HG02588 (cell line): ENCODE measurements around the gene BCL6B.
A peak's percentile ranks its signal among the peaks of the same experiment; 100 is the strongest.

Experiments
- ATAC-seq: cut with Tn5 transposase; IDR thresholded peaks from one replicate; pipeline ENCODE4 v1.9.1; 2021; ENCODE audit warnings: mild to moderate bottlenecking, moderate library complexity; ENCODE audit not compliant: unreplicated experiment

BCL6B gene

DNA sequence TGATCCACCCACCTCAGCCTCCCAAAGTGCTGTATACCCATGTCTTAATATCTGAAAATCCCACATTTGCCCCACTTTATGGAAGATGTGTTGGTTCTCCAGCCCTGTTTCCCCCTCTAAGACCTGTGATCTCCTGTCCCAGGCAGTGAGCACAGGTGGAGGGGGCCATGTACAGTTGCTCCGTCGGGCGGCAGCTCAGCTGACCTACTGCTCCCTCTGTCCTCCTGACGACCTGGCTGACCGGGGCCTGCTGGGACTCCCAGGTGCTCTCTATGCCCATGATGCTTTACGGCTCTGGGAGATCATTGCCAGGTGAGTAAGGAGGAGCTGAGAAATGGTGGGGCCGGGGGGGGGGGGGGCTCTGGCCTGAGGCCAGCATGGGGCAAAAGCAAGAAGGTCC is 17.1 kb upstream of the BCL6B start:
- no peak for ATAC-seq

- ATAC-seq, result no peak
Measured at GRCh38 chr17:7007143-7007542, 15.7 kb upstream of the BCL6B start.

- no peak for ATAC-seq
Measured at GRCh38 chr17:7010523-7010922, 12.3 kb upstream of the BCL6B start.

DNA sequence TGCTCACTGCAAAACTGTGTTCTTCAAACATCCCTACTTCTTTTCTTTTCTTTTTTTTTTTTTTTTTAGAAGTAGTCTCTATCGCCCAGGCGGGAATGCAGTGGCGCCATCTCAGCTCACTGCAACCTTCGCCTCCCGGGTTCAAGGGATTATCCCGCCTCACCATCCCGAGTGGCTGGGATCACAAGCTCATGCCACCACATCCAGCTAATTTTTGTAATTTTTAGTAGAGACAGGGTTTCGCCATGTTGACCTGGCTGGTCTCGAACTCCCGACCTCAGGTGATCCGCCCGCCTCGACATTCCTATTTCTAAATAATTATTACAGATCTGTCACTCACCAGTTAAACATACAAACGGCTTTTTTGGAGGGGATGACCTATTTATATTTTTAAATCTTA is 11.4 kb upstream of the BCL6B start:
- no peak for ATAC-seq

- no peak for ATAC-seq
Measured at GRCh38 chr17:7011942-7012254, 11.0 kb upstream of the BCL6B start.

GRCh38 chr17:7014261-7014994 is 8.4 kb upstream of the BCL6B start:
- ATAC-seq, result peak; percentile 67

- ATAC-seq, result peak; percentile 7
Measured at GRCh38 chr17:7014995-7015958, 7.6 kb upstream of the BCL6B start.

- ATAC-seq, result no peak
Measured at GRCh38 chr17:7016418-7016817, 6.4 kb upstream of the BCL6B start.

DNA sequence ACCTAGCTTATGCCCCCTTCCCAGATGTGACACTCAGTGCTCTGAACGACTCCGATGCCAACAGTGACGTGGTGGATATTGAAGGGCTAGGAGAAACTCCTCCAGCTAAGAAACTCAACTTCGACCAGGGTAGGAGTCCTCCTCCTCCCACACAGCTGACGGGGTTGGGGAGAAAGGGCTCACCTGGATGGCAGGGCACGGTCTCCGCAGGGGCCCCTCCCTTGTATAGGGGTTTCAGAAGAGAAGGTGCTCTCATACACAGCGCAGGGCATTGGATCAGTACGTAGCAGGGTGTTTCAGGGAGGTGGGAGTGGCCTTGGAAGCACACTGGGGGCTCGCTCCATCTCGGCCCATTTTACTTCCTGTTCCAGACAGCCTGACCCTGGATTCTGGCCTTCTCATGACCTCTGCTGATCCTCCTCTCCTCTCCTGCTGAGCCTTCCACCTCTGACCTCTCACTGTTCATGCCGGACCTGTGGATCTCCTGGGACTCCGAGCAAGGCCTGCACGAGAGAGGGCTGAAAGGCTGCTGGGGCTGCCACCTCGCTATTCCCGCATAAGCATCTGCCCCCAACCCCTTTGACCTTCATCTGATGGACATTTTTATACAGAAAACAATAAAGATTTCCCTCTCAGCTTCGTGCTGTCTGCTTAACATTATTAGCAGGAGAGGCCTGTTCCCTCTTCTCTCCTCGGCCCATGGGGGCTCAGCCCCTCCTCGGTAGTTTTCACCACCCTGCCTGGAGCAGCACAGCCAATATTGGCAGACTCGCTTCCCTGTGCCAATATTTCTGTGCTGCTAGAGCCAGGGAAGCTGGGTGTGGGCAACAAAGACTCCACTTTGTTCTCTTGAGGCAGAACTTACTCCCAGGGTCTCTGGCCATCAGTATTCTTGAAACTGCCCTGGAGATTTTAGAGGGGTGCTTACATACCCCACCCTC is 5.7 kb upstream of the BCL6B start:
- no peak for ATAC-seq

GRCh38 chr17:7017827-7018200 is 5.0 kb upstream of the BCL6B start:
- no peak for ATAC-seq

DNA sequence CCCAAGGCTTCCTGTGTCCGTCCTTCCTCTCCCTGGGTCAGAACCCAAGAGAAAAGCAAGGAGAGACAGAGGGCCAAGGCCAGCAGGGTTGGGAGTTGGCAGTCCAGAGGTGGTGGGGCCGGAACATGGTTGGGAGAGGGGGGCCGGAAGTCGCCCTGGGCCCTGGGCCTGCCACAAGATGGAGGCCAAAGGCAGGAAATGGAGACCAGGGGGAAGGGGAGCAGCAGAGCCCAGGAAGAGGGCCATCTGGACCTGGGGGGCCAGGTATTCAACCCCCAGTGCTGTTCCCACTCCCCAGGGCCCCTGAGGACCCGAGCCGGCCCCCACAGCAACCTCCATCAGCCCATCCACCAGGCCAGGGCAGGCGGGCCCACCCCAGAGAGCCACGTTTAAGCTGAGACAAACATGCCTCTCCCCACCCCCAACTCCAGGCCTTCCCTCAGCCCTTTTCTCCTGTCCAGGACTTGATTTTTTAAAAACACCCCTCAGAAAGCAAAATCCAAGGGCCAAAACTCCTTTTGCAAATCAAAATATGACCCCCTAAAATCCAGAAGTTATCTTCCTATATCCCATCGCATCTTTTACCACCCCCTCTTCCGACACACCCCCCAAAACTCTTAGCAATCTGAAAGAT is 4.4 kb upstream of the BCL6B start:
- no peak for ATAC-seq

DNA sequence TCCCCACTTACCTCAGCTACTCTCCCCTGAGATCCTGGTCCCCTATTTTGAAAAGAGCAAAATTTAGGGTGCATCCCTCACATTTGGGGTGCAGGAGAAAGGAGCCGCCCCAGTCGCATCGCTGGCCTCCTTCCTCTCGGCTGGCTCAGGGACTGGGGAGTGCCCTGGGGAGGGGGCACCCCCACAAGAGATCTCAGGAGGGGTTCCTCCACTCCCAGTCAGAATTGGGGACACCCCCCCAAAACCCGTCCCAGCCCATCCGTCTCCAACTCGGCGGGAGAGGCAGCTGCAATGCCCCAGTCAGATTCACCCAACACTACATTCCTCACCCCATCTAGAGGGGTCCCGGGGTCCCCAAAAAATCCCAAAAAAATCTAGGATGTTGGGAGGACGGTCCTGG is 3.5 kb upstream of the BCL6B start:
- ATAC-seq, result no peak

DNA sequence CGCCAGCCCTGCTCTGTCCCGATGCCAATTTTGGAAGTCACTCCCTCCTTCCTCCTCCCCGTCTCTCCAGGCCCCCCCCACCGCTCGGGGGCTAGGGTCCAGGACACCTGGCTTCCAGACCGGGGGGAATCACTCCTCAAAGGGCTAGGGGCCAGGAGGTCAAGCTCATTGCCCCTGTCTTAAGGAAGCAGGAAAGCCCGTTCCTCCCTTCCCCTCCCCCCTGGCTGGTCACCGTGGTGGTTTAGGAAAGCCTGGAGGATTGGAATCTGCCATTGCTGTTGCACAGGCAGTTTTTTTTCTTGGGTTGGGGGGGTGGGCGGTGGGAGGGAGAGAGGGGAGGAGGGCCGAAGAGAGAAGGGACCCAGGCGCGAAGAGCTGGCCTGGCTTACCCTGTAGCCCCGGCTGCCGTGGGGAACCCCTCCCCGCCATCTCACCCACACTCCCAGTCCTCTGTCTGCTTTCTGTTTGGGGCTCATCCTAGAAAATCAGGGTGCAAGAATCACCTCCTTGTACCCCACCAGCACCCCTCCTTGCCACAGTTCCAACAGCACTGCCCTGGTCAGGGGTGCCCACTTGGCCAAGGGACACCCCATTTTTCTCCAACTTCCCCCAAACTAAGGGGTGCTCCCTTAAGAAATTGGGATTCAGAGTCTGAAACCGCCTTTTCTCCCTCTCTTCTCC is 2.9 kb upstream of the BCL6B start:
- no peak for ATAC-seq

GRCh38 chr17:7020894-7021664 is 1.8 kb upstream of the BCL6B start:
- ATAC-seq, result no peak

DNA sequence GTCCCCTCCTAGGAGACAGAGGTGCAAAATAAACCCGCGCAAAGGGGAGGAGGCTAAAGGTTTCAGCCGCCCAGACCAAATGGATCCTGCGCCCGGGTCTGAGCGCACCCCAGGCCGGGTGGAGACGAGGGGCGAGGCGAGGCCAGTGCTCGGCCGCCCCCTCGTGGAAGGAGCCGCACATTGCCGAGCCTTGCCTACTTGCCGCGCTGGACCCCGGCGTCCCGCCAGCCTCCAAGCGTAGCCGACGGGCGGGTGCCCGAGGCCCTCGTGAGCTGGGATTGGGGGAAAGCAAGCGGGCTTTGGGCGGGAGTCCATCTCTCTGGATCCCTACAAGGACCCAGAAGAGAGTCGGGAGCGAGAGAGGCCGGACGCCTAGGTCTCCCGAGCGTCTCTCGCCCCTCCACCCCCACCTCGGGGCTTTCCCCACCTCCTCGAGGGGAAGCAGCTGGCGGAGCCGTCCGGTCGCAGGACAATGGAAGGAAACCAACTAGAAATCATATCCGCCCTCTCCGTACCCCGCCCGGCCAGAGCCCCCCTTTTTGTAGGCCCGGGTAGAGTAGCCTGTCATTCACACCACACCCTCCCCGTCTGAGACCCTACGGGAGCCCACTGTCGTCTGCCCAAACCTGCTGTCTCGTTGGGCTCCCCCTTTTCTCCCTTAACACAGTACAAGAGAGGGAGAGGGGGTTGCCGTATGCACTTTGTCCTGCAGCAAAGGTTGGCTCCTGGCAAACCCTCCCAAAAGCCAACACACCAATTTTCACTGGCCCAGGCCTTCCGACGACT is 664 bp upstream of the BCL6B start:
- ATAC-seq, result peak; percentile 65

- ATAC-seq, result peak; percentile 47
Measured at GRCh38 chr17:7023576-7024401, 939 bp downstream of the BCL6B start.

DNA sequence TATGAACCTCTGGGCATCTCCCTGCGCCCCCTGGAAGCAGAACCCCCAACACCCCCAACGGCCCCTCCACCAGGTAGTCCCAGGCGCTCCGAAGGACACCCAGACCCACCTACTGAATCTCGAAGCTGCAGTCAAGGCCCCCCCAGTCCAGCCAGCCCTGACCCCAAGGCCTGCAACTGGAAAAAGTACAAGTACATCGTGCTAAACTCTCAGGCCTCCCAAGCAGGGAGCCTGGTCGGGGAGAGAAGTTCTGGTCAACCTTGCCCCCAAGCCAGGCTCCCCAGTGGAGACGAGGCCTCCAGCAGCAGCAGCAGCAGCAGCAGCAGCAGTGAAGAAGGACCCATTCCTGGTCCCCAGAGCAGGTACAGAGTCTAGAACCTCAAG is 1.5 kb downstream of the BCL6B start:
- ATAC-seq, result no peak

DNA sequence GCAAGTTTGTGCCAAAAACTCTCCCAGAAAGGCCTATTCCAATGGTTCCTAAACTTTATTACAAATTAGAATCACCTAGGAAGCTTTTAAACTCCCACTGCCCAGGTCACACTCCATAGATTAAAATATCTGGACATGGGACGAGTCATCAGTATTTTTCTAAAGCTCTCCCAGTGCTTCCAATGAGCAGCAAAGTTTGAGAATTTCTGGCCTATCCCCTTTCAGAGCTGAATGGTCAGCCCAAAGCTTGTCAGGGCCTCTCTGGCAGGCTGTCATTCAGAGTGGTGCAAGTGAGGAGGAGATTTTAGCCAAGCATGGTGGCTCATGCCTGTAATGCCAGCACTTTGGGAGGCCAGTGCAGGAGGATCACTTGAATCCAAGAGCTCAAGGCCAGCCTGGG is 2.4 kb downstream of the BCL6B start:
- no peak for ATAC-seq
